Ammon's horn (tissue), 1 donor: Measurements from ENCODE around the gene PDE4D.

Source experiments
- DNase-seq: peaks from one replicate; pipeline ENCODE4 v3.0.0-alpha.2; 2016; ENCODE audit warnings: low spot score

Gene PDE4D

GRCh38 chr5:59893429-59894227 lies at the start of gene PDE4D:
Gene PDE4D (minus strand): TSS chr5:59893726.
- DNase-seq: peak; percentile 51

GRCh38 chr5:59937633-59938032 lies 44.1 kb upstream of the PDE4D start:
- no peak for DNase-seq

- no peak for DNase-seq
Observed at GRCh38 chr5:59923465-59923864, 29.9 kb upstream of the PDE4D start.

- DNase-seq: no peak
Observed at GRCh38 chr5:59922220-59922619, 28.7 kb upstream of the PDE4D start.

GRCh38 chr5:59921816-59922215 lies 28.3 kb upstream of the PDE4D start:
- DNase-seq: no peak

- no peak for DNase-seq
Observed at GRCh38 chr5:59919484-59919883, 26.0 kb upstream of the PDE4D start.

- no peak for DNase-seq
Observed at GRCh38 chr5:59917121-59917520, 23.6 kb upstream of the PDE4D start.

GRCh38 chr5:59905188-59905587 lies 11.7 kb upstream of the PDE4D start:
- no peak for DNase-seq

GRCh38 chr5:59897075-59897474 lies 3.5 kb upstream of the PDE4D start:
- no peak for DNase-seq

- peak; percentile 31 for DNase-seq
Observed at GRCh38 chr5:59891962-59892643, 1.4 kb downstream of the PDE4D start.

- no peak for DNase-seq
Observed at GRCh38 chr5:59887274-59887673, 6.3 kb downstream of the PDE4D start.

- DNase-seq: no peak
Observed at GRCh38 chr5:59874675-59875074, 18.9 kb downstream of the PDE4D start.

- peak; percentile 12 for DNase-seq
Observed at GRCh38 chr5:59873113-59873512, 20.4 kb downstream of the PDE4D start.

- DNase-seq: no peak
Observed at GRCh38 chr5:59866661-59867060, 26.9 kb downstream of the PDE4D start.

GRCh38 chr5:59864718-59865117 lies 28.8 kb downstream of the PDE4D start:
- DNase-seq: no peak

GRCh38 chr5:59863777-59864176 lies 29.7 kb downstream of the PDE4D start:
- DNase-seq: peak; percentile 37

- DNase-seq: no peak
Observed at GRCh38 chr5:59856358-59856757, 37.2 kb downstream of the PDE4D start.

- DNase-seq: no peak
Observed at GRCh38 chr5:59850766-59851165, 42.8 kb downstream of the PDE4D start.

- no peak for DNase-seq
Observed at GRCh38 chr5:59847586-59847985, 45.9 kb downstream of the PDE4D start.

- no peak for DNase-seq
Observed at GRCh38 chr5:59845730-59846129, 47.8 kb downstream of the PDE4D start.

- DNase-seq: no peak
Observed at GRCh38 chr5:59843511-59844213, 49.9 kb downstream of the PDE4D start.

- DNase-seq: no peak
Observed at GRCh38 chr5:59842999-59843398, 50.5 kb downstream of the PDE4D start.

- no peak for DNase-seq
Observed at GRCh38 chr5:59840200-59840601, 53.3 kb downstream of the PDE4D start.
